SKM-1 treated with dmso at 0.1 percent for 144 hours (cell line): ENCODE measurements around the gene TRPC3.
"Not testable (repeated sequence)": the region's sequence is repeated elsewhere in the genome, so short reads cannot be mapped to it uniquely, and the experiment has no call there.

Experiments used
- DNase-seq: peaks from one replicate; lab custom pipeline; 2025; ENCODE audit not compliant: unreplicated experiment; lab: John Stamatoyannopoulos, UW

The TRPC3 gene

DNA sequence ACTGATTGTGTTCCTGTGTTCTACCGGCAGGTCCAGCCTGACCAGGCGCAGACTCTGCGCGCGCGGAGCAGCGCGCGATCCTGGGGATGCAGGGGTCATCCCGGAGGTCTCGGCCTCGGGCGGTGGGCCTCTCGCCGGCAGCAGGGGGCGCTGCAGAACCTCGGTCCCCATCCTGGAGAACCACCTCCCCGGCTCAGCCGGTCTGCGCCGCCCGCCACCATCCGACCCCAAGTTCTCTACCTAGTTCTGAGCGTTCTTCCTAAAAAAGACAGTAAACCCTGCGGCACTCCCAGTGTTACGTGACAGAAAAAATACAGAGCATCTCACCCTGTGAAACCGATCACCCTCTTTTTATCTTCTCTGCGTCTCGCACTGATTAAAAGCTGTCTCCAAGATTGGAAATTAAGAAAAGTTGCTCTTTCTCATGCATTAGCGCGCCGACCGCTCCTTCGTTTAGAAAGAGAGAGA, 1.6 kb downstream of the TRPC3 start:
- DNase-seq, result peak; percentile 44

- no peak for DNase-seq
Observed at GRCh38 chr4:121946644-121947043, 5.2 kb downstream of the TRPC3 start.

DNA sequence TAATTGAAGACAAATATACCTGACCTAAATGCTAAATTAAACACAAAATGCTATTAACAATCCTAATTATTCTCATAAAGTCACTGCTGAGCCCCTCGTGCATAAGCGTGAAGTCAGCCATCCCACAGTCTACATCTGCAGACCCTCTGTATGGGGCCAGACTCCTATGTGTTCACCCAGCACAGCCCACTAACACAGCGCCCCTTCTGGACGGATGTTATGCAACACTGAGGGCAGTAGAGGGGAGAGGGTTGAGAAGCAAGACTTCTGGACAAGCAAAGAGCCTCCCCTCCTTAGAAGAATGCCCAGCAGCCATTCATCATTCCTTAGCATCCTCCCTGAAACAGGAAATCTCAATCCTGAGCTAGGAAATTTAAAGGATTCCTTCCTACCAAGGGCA, 7.9 kb downstream of the TRPC3 start:
- no peak for DNase-seq

- DNase-seq, result no peak
Observed at GRCh38 chr4:121939690-121940089, 12.2 kb downstream of the TRPC3 start.

GRCh38 chr4:121938282-121939092, 13.4 kb downstream of the TRPC3 start:
- DNase-seq, result no peak

- DNase-seq, result no peak
Observed at GRCh38 chr4:121936101-121936500, 15.8 kb downstream of the TRPC3 start.

GRCh38 chr4:121934635-121935034, 17.2 kb downstream of the TRPC3 start:
- no peak for DNase-seq

DNA sequence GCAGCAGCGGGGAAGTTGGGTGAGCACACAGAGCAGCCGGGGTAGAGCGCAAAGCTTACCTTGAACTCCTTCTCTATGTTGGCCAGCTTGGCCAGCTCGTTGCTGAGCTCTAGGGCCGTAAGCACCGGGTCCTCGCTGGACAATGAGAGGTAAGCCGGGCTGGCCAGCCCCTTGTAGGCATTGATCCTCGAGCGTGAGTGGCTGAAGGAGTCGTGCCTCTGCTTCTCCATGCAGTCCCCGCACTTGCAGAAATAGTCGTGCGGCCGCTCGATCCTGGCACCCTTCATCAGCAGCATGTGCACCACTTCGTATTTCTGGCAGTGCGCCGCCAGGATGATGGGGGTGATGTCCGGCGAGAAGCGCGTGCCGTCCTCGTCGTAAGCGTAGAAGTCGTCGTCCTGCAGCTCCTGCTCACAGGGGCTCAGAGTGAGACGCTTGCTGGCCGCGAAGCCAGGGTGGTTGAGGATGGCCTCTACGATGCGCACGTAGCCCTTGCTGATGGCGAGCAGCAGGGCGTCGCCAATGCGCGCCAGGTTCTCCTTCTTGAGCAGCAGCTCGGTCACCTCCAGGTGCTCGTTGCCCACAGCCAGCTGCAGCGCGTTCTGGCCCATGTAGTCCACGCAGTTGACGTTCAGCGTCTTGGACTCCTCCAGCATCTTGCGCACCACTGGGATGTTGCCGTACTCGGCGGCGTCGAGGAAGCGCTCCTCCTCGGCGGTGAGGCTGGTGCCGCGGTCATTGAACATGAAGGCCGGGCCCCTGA, 19.5 kb downstream of the TRPC3 start:
- no peak for DNase-seq

- no peak for DNase-seq
Observed at GRCh38 chr4:121930304-121930703, 21.6 kb downstream of the TRPC3 start.

- DNase-seq, result no peak
Observed at GRCh38 chr4:121927948-121928347, 23.9 kb downstream of the TRPC3 start.

DNA sequence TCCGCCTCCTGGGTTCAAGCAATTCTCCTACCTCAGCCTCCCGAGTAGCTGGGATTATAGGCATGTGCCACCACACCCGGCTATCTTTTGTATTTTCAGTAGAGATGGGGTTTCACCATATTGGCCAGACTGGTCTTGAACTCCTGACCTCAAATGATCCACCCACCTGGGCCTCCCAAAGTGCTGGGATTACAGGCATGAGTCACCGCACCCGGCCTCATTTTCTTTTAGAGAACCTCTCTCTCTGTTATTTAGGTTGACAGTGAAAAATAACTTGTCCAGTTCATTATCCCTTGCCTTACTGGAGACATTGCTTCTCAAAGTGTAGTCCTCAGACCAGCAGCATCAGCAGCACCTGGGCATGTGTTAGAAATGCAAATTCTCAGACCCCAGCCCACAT, 25.4 kb downstream of the TRPC3 start:
- not testable (repeated sequence) for DNase-seq

GRCh38 chr4:121923306-121923705, 28.6 kb downstream of the TRPC3 start:
- no peak for DNase-seq

DNA sequence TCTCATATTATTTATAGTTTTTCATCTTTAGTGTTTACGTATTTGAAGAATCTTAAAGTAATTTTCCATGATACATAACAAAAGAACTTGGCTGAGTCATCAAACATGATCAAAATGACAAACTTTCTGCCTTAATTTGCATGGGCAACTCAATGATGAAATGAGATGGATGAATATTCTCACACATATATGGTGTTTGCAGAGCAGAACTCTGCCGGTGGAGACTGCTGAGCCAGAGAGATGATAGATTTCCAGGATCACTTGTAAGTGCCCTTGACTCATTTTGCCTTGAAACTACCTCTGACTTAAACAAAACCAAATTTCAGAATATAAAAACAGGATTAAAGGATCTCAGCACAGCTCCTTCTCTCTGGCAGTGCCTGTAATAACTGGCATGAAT, 38.2 kb downstream of the TRPC3 start:
- DNase-seq, result no peak

DNA sequence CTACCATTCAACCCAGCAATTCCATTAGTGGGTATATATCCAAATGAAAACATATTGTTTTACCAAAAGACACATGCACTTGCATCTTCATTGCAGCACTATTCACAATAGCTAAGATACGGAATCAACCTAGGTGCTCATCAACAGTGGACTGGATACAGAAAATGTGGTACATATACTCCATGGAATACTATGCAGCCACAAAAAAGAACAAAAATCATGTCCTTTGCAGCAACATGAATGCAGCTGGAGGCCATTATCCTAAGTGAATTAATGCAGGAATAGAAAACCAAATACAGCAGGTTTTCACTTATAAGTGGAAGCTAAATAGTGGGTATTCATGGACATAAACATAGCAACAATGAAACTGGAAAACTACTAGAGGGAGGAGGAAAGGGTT, 43.5 kb downstream of the TRPC3 start:
- no peak for DNase-seq

- DNase-seq, result peak; percentile 75
Observed at GRCh38 chr4:121900132-121900983, 51.5 kb downstream of the TRPC3 start.

DNA sequence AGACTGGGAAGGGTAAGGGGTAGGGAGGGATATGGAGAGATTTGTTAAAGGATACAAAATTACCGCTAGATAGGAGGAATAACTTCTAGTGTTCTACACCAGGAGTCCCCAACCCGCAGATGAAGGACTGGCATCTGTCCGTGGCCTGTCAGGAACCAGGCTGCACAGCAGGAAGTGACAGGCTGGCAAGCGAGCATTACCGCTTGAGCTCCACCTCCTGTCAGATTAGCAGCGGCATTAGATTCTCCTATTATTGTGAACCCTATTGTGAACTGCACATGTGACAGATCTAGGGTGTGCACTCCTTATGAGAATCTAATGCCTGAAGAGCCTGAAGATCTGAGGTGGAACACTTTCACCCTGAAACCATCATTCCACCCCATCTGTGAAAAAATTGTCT, 53.7 kb downstream of the TRPC3 start:
- DNase-seq, result no peak

GRCh38 chr4:121888134-121888533, 63.7 kb downstream of the TRPC3 start:
- no peak for DNase-seq

GRCh38 chr4:121885115-121885514, 66.7 kb downstream of the TRPC3 start:
- no peak for DNase-seq

GRCh38 chr4:121881158-121881557, 70.7 kb downstream of the TRPC3 start:
- peak; percentile 34 for DNase-seq

- no peak for DNase-seq
Observed at GRCh38 chr4:121879135-121879534, 72.7 kb downstream of the TRPC3 start.

DNA sequence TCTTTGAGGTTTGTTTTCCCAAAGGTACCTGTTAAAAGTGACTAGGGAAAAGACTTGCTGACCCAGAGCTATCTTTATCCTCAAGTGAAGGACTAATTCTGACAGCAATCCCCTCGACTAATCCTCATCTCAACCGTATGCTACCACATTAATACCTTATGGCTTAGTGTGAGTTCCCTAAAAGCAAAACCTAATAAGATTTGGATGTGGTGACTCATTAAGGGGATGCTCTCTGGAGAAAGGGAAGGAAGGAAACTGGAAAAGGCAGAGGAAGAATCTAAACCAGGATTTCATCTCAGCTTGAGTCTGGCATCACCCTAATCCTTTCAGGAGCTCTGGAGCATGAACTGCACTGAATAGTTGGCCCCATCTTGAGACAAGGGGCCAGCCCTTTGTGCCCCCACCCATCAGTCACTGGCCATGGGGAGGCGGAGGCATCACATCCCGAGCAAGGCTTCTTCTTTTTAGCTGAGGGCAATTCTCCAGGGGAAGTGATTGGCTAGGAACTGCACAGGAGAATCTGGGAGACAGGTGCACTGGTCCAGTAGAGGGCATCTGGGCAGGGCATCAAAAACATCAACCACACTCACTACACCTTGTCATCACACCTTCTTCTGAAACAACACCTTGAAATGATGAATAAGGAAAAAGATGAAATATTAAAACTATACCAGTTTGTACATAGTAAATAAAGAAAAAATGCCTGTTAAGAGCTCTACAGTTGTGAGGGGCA, 74.7 kb downstream of the TRPC3 start:
- DNase-seq, result no peak
